Stimulated activated CD8-positive, alpha-beta memory T cell treated with anti-CD3 and anti-CD28 coated beads, Interleukin-7, amount 100 ng/mL, for 1 hour (primary cell): ENCODE data around the gene CPNE1.

Experiments used
- DNase-seq, 2 donors: peaks; one replicate each; pipeline ENCODE4 v3.0.0-alpha.2; 2020; ENCODE audit warnings: low read depth in 2 of 2

The CPNE1 gene

GRCh38 chr20:35653893-35654292 is 10.8 kb downstream of the CPNE1 start:
- DNase-seq = no peak

DNA sequence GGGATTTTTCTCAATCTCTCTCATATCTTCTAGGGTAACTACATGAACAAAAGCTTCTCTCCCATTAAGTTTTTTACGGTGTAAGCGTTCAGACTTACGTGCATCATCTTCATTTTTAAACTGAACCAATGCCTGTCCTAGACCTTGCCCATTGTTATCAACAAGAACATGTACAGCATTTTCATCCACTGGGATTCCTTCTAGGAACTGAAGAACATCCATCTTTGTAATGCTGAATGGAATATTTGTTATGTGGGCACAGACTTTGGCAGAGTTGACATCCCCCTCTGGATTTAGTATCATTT is 11.3 kb downstream of the CPNE1 start:
- no peak for DNase-seq

- no peak for DNase-seq
Observed at GRCh38 chr20:35652641-35653429, 11.9 kb downstream of the CPNE1 start.

DNA sequence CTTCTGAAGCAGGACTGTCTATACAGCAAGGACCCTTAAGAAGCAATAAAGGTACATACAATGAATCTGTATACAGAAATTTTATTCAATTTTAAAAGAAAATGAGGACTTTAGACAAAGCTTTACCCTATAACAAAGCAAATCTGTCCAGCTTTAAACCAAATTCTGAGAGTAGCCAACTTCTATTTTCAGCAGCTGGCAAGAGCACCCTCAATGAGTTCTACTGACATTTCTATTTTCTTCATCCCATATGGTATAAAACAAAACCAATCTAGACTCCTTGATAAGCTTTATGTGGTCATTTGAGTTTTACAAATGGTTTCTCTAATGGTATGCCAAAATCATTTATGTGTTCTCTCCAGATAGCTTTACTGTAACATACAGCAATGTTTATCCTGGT is 12.7 kb downstream of the CPNE1 start:
- DNase-seq = no peak

GRCh38 chr20:35650632-35651031 is 14.1 kb downstream of the CPNE1 start:
- no peak for DNase-seq

GRCh38 chr20:35648836-35649235 is 15.9 kb downstream of the CPNE1 start:
- DNase-seq = no peak

- no peak for DNase-seq
Observed at GRCh38 chr20:35644806-35645205, 19.9 kb downstream of the CPNE1 start.

GRCh38 chr20:35643045-35643444 is 21.7 kb downstream of the CPNE1 start:
- DNase-seq = no peak

- no peak for DNase-seq
Observed at GRCh38 chr20:35641743-35642142, 23.0 kb downstream of the CPNE1 start.

GRCh38 chr20:35640724-35641123 is 24.0 kb downstream of the CPNE1 start:
- DNase-seq = no peak

GRCh38 chr20:35638751-35639150 is 25.9 kb downstream of the CPNE1 start:
- DNase-seq = no peak

GRCh38 chr20:35637276-35637675 is 27.4 kb downstream of the CPNE1 start:
- DNase-seq = no peak

DNA sequence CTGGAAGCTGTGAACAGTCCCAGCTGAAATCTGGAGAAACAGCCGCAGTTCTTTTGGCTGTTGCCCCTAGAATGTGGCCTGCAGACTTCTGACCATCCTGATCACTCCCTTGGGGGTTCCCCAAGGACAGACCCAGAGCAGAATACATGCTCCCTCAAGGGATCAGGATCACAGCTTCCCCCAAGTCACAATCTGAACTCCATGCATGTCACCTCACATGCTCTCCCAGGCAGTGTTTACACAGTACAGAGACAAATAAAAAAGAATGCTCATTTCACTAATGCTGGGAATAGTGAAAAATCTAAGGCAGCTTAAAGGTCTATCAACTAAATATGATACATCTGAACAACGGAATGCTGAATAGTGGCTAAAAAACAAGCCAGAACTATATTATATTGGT is 28.6 kb downstream of the CPNE1 start:
- no peak for DNase-seq

DNA sequence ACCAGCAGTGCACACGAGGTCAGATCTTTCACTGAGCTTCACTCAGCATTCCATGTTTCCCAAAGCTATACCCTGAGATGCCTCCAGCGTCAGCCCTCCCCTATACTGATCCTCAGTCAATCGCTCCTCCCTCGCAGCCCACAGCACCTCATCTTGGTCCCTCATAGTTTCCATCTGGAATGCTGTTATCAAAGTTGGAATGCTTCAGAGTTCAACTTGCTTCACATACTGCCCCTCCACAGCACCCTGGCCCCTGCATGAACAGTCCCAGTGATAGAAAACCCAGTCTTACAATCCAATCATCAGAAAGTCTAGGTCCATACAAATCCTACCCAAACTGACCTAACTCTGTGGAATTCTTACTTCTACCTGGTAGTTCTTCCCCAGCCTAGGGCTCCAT is 29.0 kb downstream of the CPNE1 start:
- no peak for DNase-seq

GRCh38 chr20:35632539-35633115 is 32.1 kb downstream of the CPNE1 start:
- DNase-seq = no peak

DNA sequence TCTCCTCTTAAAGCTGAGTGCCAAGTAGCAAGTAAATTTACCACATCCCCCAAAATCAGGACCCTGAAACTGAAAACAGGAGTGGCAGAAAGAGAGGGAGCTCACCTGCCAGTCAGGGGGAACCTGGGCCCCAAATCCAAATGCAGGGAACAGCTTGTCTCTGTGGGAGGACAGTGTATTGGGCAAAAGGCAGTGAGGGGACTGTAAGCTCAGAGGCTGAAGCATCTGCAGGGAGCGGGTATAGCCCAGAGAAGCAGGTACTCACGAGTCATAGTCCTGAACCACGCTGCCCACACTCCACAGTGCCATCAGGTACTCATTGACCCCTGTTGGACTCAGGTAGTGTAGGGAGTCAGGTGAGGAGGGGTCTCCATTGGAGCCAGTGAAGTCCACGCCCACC is 34.1 kb downstream of the CPNE1 start:
- DNase-seq = no peak

DNA sequence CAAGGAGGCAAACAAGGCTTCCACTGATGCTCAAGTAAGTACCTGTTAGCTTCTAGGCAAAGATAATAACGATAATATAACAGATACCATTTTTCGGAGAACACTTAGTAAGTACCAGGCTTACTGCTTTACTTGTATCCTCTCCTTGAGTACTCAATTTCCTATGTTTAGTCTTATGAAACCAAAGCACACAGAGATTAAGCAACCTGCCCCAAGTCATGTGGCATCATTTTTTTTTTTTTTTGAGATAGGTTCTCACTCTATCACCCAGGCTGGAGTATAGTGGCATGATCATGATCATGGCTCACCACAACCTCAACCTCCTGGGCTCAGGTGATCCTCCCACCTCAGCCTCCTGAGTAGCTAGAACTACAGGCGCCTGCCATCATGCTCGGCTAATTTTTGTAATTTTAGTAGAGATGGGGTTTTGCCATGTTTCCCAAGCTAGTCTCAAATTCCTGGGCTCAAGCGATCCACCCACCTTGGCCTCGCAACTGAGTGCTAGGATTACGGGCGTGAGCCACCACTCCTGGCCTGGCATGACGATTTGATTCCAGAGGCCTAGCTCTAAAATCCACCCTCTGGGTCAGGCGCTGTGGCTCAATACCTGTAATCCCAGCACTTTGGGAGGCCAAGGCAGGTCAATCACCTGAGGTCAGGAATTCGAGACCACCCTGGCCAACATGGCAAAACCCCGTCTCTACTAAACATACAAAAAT is 35.1 kb downstream of the CPNE1 start:
- no peak for DNase-seq

- DNase-seq = no peak
Observed at GRCh38 chr20:35627121-35627520, 37.6 kb downstream of the CPNE1 start.

DNA sequence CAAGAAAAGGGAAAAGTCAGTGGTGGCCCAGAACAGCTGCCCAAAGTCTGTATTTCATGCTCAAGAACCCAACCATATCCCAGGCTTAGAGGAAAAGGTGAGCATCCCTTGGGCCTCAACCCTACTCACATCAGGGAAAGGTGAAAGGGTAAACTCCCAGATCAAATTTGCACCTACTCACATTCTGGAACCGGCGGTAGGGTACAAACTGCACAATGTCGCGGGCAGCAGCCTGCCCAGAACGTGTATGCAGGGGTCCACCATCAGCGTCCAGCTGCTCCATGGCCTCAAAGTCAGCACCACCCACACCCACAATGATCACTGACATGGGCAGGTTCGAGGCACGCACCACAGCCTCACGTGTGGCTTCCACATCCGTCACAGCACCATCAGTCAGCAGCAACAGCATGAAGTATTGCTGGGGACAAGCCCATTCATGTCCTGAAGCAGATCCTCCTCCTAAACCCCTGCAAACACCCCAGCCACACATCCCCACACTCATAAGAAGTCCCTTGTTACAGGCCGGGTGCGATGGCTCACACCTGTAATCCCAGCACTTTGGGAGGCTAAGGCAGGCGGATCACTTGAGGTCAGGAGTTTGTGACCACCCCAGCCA is 38.2 kb downstream of the CPNE1 start:
- DNase-seq = no peak

DNA sequence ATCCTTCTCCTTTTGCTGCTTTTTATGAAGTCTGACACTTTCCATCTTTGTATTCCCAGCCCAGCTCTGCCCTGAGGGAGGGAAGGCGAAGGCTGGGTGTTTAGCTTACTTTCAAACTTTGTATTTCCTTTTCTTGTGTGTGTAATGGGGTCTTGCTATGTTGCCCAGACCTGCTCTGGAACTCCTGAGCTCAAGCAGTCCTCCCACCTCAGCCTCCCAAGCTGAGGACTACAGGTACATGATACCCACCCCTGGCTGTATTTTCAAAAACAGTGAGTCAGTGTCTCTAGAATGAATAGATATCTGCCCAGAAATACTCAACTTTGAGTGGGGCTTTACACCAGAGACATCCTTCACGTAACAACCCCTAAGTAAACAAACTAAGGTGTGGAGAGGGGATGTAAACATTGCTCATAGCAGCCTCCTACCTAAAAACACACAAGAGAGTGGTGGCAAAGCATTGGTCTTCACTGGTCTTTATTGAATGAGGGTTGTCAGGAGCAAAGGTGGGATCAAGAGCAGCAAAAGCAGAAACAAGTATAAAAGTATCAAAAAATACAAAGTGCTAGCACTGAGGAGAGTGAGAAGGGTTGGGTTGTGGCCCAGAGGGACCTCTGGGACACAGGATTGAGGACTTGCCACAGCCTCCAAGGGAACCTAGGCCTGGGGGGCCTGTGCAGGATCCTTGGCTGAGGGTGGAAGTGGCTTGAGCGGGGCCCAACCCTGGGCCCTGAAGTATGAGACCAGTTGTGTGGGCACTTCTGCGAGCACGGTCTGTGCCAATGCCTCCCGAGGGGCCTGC is 38.9 kb downstream of the CPNE1 start:
- no peak for DNase-seq

DNA sequence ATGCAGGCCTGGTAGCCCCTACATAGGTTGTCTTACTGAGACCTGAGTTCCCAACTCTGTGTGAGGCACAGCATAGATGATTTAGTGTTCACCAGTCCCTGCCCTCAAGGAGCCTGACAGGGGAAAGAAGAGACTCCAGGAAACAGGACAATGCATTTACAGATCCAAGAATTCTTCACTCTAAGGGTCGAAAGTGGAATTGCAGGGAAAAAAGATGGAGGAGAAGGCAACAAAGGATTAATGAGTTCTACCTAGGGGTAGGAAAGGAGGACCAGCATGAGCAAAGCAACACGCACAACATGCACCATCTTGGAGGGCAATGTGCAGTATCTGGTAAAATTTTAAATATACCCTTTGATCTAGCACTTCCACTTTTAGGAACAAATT is 43.1 kb downstream of the CPNE1 start:
- no peak for DNase-seq
